ENCODE data around the gene BTBD17.
A peak's percentile ranks its signal among the peaks of the same experiment; 100 is the strongest.

The BTBD17 gene

DNA sequence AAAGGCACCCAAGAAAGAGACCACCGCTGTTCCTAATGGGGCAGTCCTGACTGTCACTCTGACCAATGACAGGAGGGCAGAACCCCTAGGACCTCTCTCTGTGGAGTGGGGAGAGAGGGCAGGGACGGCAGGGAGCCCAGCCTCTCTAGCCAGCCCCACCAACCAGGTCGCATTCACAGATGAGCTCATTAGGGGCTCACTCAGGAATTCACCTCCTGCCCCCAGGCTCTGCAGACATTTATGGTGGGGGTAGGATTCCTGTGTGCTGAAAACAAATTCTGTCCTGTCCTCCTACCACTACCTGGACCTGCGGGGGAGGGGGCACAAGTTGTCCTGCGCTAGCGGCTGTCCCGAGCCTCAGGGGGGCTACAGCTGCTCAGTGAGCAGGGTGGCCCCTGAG is 42.5 kb upstream of the BTBD17 start:
- Histone ChIP-seq H2BK12ac (ENCODE audit: low read length) (no peak overlapping the region), H3K4me3 (ENCODE audit: low read length in 2 of 2) (no peak overlapping the region), H3K9me3 (replicated peaks in 1 of 2; ENCODE audit: control insufficient read depth in 2 of 2, insufficient read depth in 1 of 2, low read depth in 1 of 2, low read length in 2 of 2) (no peaks in the 10 kb centered on the region), H3K27me3 (ENCODE audit: control insufficient read depth in 3 of 3, insufficient read depth in 3 of 3, low read depth in 1 of 3, low read length in 3 of 3) (no peaks in the 10 kb centered on the region), H3K4me1 (ENCODE audit: control insufficient read depth in 2 of 2, insufficient read depth in 1 of 2, low read depth in 1 of 2, low read length in 2 of 2) (peaks cover 0 to 13% of the 10 kb centered on the region in 2 donors), H3K79me1 (ENCODE audit: low read depth, low read length) (no peaks in the 10 kb centered on the region), H2BK15ac (ENCODE audit: low read length) (no peak overlapping the region), H2AK5ac (ENCODE audit: low read depth, low read length) (no peak overlapping the region), H3K9ac (ENCODE audit: low read depth, low read length, poor library complexity) (no peak overlapping the region), H2BK5ac (ENCODE audit: low read length) (no peak overlapping the region), H3K4me2 (ENCODE audit: insufficient read depth, low read length, poor library complexity, severe bottlenecking) (peak overlapping the region; percentile 40), H3K14ac (ENCODE audit: low read length) (no peak overlapping the region), H3K27ac (replicated peaks; ENCODE audit: low read length) (no peak overlapping the region), H3K18ac (ENCODE audit: low read length) (peak overlapping the region; percentile 76), H3K4ac (ENCODE audit: low read length) (no peak overlapping the region), H3K36me3 (replicated peaks in 1 of 2; ENCODE audit: control insufficient read depth in 2 of 2, insufficient read depth in 2 of 2, low read length in 2 of 2) (no peaks in the 10 kb centered on the region), H4K91ac (ENCODE audit: low read depth, low read length, poor library complexity) (no peak overlapping the region), H4K8ac (ENCODE audit: low read depth, low read length) (no peak overlapping the region), H3K23ac (ENCODE audit: low read depth, low read length, poor library complexity) (no peak overlapping the region), H2AFZ (ENCODE audit: low read length) (no peak overlapping the region), H2BK120ac (ENCODE audit: low read depth, low read length) (no peak overlapping the region)
- no CpG with 5 or more reads among the region's 7 CpGs for WGBS, 2 donors (ENCODE audit: extremely low coverage in 2 of 2, insufficient read length in 2 of 2, insufficient replicate concordance in 1 of 2)
- no peak for DNase-seq (ENCODE audit: low spot score)

DNA sequence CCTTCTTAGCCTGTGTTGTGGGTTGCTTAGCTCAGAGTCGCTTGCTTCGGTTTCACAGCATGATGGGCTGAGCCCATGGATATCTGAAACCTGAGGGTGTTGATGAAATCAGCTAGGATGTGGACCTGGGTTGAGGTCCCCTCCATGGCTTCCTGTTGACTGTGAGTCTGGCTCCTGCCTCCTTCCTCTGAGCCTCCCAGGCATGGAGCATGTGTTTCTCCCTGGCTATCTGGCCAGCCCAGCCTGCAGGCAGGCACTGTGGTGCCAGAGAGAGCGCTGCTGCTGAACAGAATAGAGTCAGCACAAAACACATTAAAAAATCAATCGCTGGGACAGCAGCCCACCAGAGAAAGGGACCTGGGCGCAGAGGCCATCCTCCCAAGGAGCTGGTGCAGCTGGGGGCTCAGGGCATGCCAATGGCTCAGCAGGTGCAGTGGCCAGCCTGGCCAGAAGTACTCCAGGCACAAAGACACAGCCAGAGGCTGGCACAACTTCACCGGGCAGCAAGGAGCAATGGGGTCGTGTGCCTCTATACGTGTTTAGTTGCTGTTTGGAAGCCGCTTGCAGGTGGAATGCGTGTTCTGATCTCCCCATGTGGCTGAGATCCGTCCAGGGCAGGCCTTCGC is 42.0 kb upstream of the BTBD17 start:
- no peak overlapping the region for H3K9ac ChIP-seq (ENCODE audit: low read depth, low read length, poor library complexity)
- H3K4me3 ChIP-seq (ENCODE audit: low read length in 2 of 2) = no peak overlapping the region
- H3K18ac ChIP-seq (ENCODE audit: low read length) = peak overlapping the region; percentile 41
- no peak overlapping the region for H2BK15ac ChIP-seq (ENCODE audit: low read length)
- H2BK5ac ChIP-seq (ENCODE audit: low read length) = no peak overlapping the region
- H3K27me3 ChIP-seq (ENCODE audit: control insufficient read depth in 3 of 3, insufficient read depth in 3 of 3, low read depth in 1 of 3, low read length in 3 of 3) = no peaks in the 10 kb centered on the region
- no peak overlapping the region for H2AK5ac ChIP-seq (ENCODE audit: low read depth, low read length)
- H3K4me1 ChIP-seq (ENCODE audit: control insufficient read depth in 2 of 2, insufficient read depth in 1 of 2, low read depth in 1 of 2, low read length in 2 of 2) = peaks cover 0 to 13% of the 10 kb centered on the region in 2 donors
- H3K23ac ChIP-seq (ENCODE audit: low read depth, low read length, poor library complexity) = no peak overlapping the region
- H2BK12ac ChIP-seq (ENCODE audit: low read length) = no peak overlapping the region
- no peaks in the 10 kb centered on the region for H3K9me3 ChIP-seq (replicated peaks in 1 of 2; ENCODE audit: control insufficient read depth in 2 of 2, insufficient read depth in 1 of 2, low read depth in 1 of 2, low read length in 2 of 2)
- no CpG with 5 or more reads among the region's 12 CpGs for WGBS, 2 donors (ENCODE audit: extremely low coverage in 2 of 2, insufficient read length in 2 of 2, insufficient replicate concordance in 1 of 2)
- no peak overlapping the region for H3K4me2 ChIP-seq (ENCODE audit: insufficient read depth, low read length, poor library complexity, severe bottlenecking)
- H3K14ac ChIP-seq (ENCODE audit: low read length) = no peak overlapping the region
- H3K4ac ChIP-seq (ENCODE audit: low read length) = no peak overlapping the region
- H3K27ac ChIP-seq (replicated peaks; ENCODE audit: low read length) = no peak overlapping the region
- no peaks in the 10 kb centered on the region for H3K36me3 ChIP-seq (replicated peaks in 1 of 2; ENCODE audit: control insufficient read depth in 2 of 2, insufficient read depth in 2 of 2, low read length in 2 of 2)
- no peaks in the 10 kb centered on the region for H3K79me1 ChIP-seq (ENCODE audit: low read depth, low read length)
- H2AFZ ChIP-seq (ENCODE audit: low read length) = no peak overlapping the region
- H4K91ac ChIP-seq (ENCODE audit: low read depth, low read length, poor library complexity) = no peak overlapping the region
- H2BK120ac ChIP-seq (ENCODE audit: low read depth, low read length) = no peak overlapping the region
- no peak for DNase-seq (ENCODE audit: low spot score)
- H4K8ac ChIP-seq (ENCODE audit: low read depth, low read length) = no peak overlapping the region

DNA sequence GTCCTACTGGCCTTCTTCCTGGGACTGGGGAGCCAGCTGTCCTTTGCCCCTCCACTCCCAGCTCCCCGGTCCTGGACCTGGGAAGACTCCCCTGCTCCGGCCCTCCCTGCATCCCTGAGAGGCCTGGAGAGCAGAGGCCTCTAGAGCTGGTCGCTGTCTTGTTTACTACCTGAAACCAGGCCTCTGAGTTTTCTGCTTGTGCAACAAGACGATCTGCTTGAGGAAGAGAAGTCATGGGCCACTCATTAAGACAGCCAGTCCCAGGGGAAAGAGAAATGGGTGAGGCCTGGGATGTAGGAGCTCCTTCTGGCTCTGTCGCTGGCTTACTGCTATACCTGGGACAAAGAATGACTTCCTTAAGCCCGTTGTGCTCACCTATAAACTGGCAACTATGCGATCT is 40.4 kb upstream of the BTBD17 start:
- no CpG with 5 or more reads among the region's 7 CpGs for WGBS, 2 donors (ENCODE audit: extremely low coverage in 2 of 2, insufficient read length in 2 of 2, insufficient replicate concordance in 1 of 2)
- Histone ChIP-seq H3K18ac (ENCODE audit: low read length) (no peak overlapping the region), H3K9me3 (replicated peaks in 1 of 2; ENCODE audit: control insufficient read depth in 2 of 2, insufficient read depth in 1 of 2, low read depth in 1 of 2, low read length in 2 of 2) (no peaks in the 10 kb centered on the region), H2BK12ac (ENCODE audit: low read length) (no peak overlapping the region), H3K4me3 (ENCODE audit: low read length in 2 of 2) (no peak overlapping the region), H3K27ac (replicated peaks; ENCODE audit: low read length) (no peak overlapping the region), H2AFZ (ENCODE audit: low read length) (no peak overlapping the region), H3K9ac (ENCODE audit: low read depth, low read length, poor library complexity) (no peak overlapping the region), H2BK5ac (ENCODE audit: low read length) (no peak overlapping the region), H4K8ac (ENCODE audit: low read depth, low read length) (no peak overlapping the region), H3K79me1 (ENCODE audit: low read depth, low read length) (no peaks in the 10 kb centered on the region), H3K27me3 (ENCODE audit: control insufficient read depth in 3 of 3, insufficient read depth in 3 of 3, low read depth in 1 of 3, low read length in 3 of 3) (no peaks in the 10 kb centered on the region), H2BK120ac (ENCODE audit: low read depth, low read length) (no peak overlapping the region), H3K36me3 (replicated peaks in 1 of 2; ENCODE audit: control insufficient read depth in 2 of 2, insufficient read depth in 2 of 2, low read length in 2 of 2) (no peaks in the 10 kb centered on the region), H2AK5ac (ENCODE audit: low read depth, low read length) (no peak overlapping the region), H3K14ac (ENCODE audit: low read length) (no peak overlapping the region), H3K23ac (ENCODE audit: low read depth, low read length, poor library complexity) (no peak overlapping the region), H3K4me1 (ENCODE audit: control insufficient read depth in 2 of 2, insufficient read depth in 1 of 2, low read depth in 1 of 2, low read length in 2 of 2) (peaks cover 0 to 13% of the 10 kb centered on the region in 2 donors), H3K4ac (ENCODE audit: low read length) (no peak overlapping the region), H2BK15ac (ENCODE audit: low read length) (no peak overlapping the region), H4K91ac (ENCODE audit: low read depth, low read length, poor library complexity) (no peak overlapping the region), H3K4me2 (ENCODE audit: insufficient read depth, low read length, poor library complexity, severe bottlenecking) (no peak overlapping the region)
- no peak for DNase-seq (ENCODE audit: low spot score)

DNA sequence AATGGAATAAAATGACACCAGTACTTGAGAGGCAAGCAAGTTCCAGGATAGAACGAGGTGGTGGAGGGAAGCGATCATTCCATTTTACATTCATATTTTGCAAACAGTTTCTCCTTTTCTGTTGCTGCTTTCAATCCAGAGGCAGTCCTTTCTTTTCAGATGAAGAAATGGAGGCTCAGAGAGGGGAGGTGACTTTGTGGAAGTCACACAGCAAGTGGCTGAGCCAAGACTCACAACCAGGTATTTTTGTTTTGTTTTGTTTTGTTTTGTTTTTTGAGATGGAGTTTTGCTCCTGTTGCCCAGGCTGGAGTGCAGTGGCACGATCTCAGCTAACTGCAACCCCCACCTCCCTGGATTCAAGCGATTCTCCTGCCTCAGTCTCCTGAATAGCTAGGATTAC is 34.9 kb upstream of the BTBD17 start:
- H3K27me3 ChIP-seq (ENCODE audit: control insufficient read depth in 3 of 3, insufficient read depth in 3 of 3, low read depth in 1 of 3, low read length in 3 of 3) = peaks cover 0 to 5% (median 0%) of the 10 kb centered on the region in 3 experiments
- H3K36me3 ChIP-seq (replicated peaks in 1 of 2; ENCODE audit: control insufficient read depth in 2 of 2, insufficient read depth in 2 of 2, low read length in 2 of 2) = no peaks in the 10 kb centered on the region
- no peak overlapping the region for H3K18ac ChIP-seq (ENCODE audit: low read length)
- no peaks in the 10 kb centered on the region for H3K4me1 ChIP-seq (ENCODE audit: control insufficient read depth in 2 of 2, insufficient read depth in 1 of 2, low read depth in 1 of 2, low read length in 2 of 2)
- peaks cover 0 to 2% of the 10 kb centered on the region in 2 donors for H3K9me3 ChIP-seq (replicated peaks in 1 of 2; ENCODE audit: control insufficient read depth in 2 of 2, insufficient read depth in 1 of 2, low read depth in 1 of 2, low read length in 2 of 2)
- H3K79me1 ChIP-seq (ENCODE audit: low read depth, low read length) = no peaks in the 10 kb centered on the region
- no peak overlapping the region for H4K8ac ChIP-seq (ENCODE audit: low read depth, low read length)
- no peak overlapping the region for H3K23ac ChIP-seq (ENCODE audit: low read depth, low read length, poor library complexity)
- H2BK5ac ChIP-seq (ENCODE audit: low read length) = no peak overlapping the region
- no peak overlapping the region for H3K4ac ChIP-seq (ENCODE audit: low read length)
- H2BK120ac ChIP-seq (ENCODE audit: low read depth, low read length) = no peak overlapping the region
- H2AFZ ChIP-seq (ENCODE audit: low read length) = no peak overlapping the region
- H3K9ac ChIP-seq (ENCODE audit: low read depth, low read length, poor library complexity) = no peak overlapping the region
- H4K91ac ChIP-seq (ENCODE audit: low read depth, low read length, poor library complexity) = no peak overlapping the region
- H2BK12ac ChIP-seq (ENCODE audit: low read length) = no peak overlapping the region
- WGBS, 2 donors (ENCODE audit: extremely low coverage in 2 of 2, insufficient read length in 2 of 2, insufficient replicate concordance in 1 of 2) = no CpG with 5 or more reads among the region's 4 CpGs
- H3K4me2 ChIP-seq (ENCODE audit: insufficient read depth, low read length, poor library complexity, severe bottlenecking) = no peak overlapping the region
- H3K27ac ChIP-seq (replicated peaks; ENCODE audit: low read length) = no peak overlapping the region
- H3K4me3 ChIP-seq (ENCODE audit: low read length in 2 of 2) = no peak overlapping the region
- no peak overlapping the region for H2BK15ac ChIP-seq (ENCODE audit: low read length)
- no peak for DNase-seq (ENCODE audit: low spot score)
- no peak overlapping the region for H3K14ac ChIP-seq (ENCODE audit: low read length)
- H2AK5ac ChIP-seq (ENCODE audit: low read depth, low read length) = no peak overlapping the region
